Measurements from ENCODE around the gene EI24.
A peak's percentile ranks its signal among the peaks of the same experiment; 100 is the strongest.

The EI24 gene

GRCh38 chr11:125583496-125583895 is 14.2 kb downstream of the EI24 start:
- no peak for DNase-seq

GRCh38 chr11:125585487-125585886 is 16.2 kb downstream of the EI24 start:
- no peak for DNase-seq

GRCh38 chr11:125586623-125587022 is 17.3 kb downstream of the EI24 start:
- DNase-seq: no peak

GRCh38 chr11:125587480-125587879 is 18.2 kb downstream of the EI24 start:
- DNase-seq: no peak

GRCh38 chr11:125588505-125588904 is 19.2 kb downstream of the EI24 start:
- no peak for DNase-seq

GRCh38 chr11:125591649-125592304 is 22.5 kb downstream of the EI24 start:
- peak; percentile 58 for DNase-seq

- peak; percentile 100 for DNase-seq
Measured at GRCh38 chr11:125592305-125593113, 23.2 kb downstream of the EI24 start, which contains the start of gene STT3A. TSS of gene STT3A (plus strand) at chr11:125592852. CDS start at chr11:125595916, 3,064 bp downstream.

GRCh38 chr11:125593114-125593820 is 24.0 kb downstream of the EI24 start:
- peak; percentile 76 for DNase-seq

GRCh38 chr11:125594958-125595357 is 25.7 kb downstream of the EI24 start:
- no peak for DNase-seq

GRCh38 chr11:125600663-125601062 is 31.4 kb downstream of the EI24 start:
- no peak for DNase-seq

- DNase-seq: no peak
Measured at GRCh38 chr11:125603207-125603606, 33.9 kb downstream of the EI24 start.

- no peak for DNase-seq
Measured at GRCh38 chr11:125605417-125605816, 36.1 kb downstream of the EI24 start.

GRCh38 chr11:125609545-125609944 is 40.3 kb downstream of the EI24 start:
- no peak for DNase-seq

- DNase-seq: no peak
Measured at GRCh38 chr11:125618383-125618782, 49.1 kb downstream of the EI24 start.

GRCh38 chr11:125621995-125622394 is 52.7 kb downstream of the EI24 start:
- DNase-seq: no peak

GRCh38 chr11:125623064-125623463 is 53.8 kb downstream of the EI24 start:
- no peak for DNase-seq

- no peak for DNase-seq
Measured at GRCh38 chr11:125624756-125625213, 55.5 kb downstream of the EI24 start, which contains the start of gene CHEK1. TSS of gene CHEK1 (plus strand) at chr11:125625163. CDS start at chr11:125626769, 1,606 bp downstream.

GRCh38 chr11:125625225-125625629 is 56.0 kb downstream of the EI24 start:
- peak; percentile 83 for DNase-seq

GRCh38 chr11:125625630-125626287 is 56.5 kb downstream of the EI24 start:
- DNase-seq: peak; percentile 91

GRCh38 chr11:125626288-125626950 is 57.1 kb downstream of the EI24 start:
- DNase-seq: peak; percentile 86

GRCh38 chr11:125627236-125627910 is 58.1 kb downstream of the EI24 start:
- no peak for DNase-seq

Measured in DMS79 treated with DMSO at 0.1 percent for 48 hours (cell line).